G401 (cell line): Measurements from ENCODE around the gene CREG1. TPM values are rescaled to one million over a fixed set of nuclear protein-coding genes. Genes with fewer than 3 reads are reported as not detected.

ENCODE experiments used
- DNase-seq: peaks from one replicate; pipeline ENCODE4 v3.0.0-alpha.2; 2015; ENCODE audit warnings: low spot score
- in situ Hi-C: cut with HindIII; loops from 2 replicates; pipeline ENCODE4 v1.10.0; 2016; ENCODE audit warnings: low sequenced_read_pairs, mixed read lengths
- total RNA-seq: library from RNA; depleted of rRNA; stranded (reverse); fragments of >200 nt; shearing (Covaris generic); gene quantifications from 2 replicates; pipeline ENCODE4 v1.2.3, GENCODE V29; 2014; rRNA removed

CREG1 gene
- total RNA-seq, 1 experiment from 2014 or later, result 1,526 TPM

DNA sequence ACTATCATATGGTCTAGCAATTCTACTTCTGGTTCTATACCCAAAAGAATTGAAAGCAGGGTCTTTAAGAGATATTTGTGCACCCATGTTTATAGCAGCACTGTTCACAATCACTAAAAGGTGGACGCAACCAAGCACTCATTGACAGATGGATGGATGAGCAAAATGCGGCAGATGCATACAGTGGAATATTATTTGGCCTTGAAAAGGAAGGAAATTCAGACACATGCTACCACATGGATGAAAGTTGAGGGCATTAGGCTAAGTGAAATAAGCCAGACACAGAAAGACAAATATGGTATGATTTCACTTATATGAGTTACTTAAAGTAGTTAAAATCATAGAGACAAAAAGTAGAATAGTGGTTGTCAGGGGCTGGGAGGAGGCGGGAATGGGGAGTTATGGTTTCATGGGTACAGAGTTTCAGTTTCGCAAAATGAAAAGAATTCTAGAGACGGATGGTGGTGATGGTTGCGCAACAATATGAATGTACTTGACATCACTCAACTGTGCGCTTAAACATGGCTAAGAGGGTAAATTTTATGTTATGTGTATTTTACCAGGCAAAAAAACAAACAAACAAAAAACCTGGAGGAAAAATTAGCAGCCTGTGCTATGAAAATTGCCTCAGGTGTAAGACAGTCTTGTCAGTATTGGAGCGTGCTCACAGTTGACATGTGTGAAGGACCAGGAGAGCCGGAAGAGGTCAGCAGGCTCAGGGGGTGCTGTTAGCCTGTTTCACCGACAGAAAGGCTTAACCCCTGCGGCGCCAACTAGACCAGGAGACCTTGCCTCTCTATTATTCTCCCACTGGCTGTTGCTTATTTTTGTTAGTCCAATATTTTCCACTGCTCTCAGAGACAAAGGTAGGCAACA is 61.7 kb downstream of the CREG1 start:
- in situ Hi-C loops, result no loop called here

More for the DNA sequence above, 61.7 kb downstream of the CREG1 start:
- peak; percentile 56 for DNase-seq

Other genes with a start within 250 kb of the CREG1 start
- gene CD247, start 35.2 kb downstream of the CREG1 start, total RNA-seq, result 9.3 and 11.3 TPM in 2 replicates
- not detected in 2 replicates for gene RCSD1, start 76.5 kb upstream of the CREG1 start, total RNA-seq
- gene MPZL1, start 168.2 kb upstream of the CREG1 start, total RNA-seq, result 94.8 and 155 TPM in 2 replicates